Measurements from ENCODE around the gene RIOK2. TPM values are rescaled to one million over a fixed set of nuclear protein-coding genes. Genes with fewer than 3 reads are reported as not detected.

Gene RIOK2
- total and polyA plus RNA-seq, 9 of the 15 experiments (the other 6 are each of a cell fraction or from before 2014, with no cell fraction given), result 22.9 to 97.6 (median 47.8) TPM

DNA sequence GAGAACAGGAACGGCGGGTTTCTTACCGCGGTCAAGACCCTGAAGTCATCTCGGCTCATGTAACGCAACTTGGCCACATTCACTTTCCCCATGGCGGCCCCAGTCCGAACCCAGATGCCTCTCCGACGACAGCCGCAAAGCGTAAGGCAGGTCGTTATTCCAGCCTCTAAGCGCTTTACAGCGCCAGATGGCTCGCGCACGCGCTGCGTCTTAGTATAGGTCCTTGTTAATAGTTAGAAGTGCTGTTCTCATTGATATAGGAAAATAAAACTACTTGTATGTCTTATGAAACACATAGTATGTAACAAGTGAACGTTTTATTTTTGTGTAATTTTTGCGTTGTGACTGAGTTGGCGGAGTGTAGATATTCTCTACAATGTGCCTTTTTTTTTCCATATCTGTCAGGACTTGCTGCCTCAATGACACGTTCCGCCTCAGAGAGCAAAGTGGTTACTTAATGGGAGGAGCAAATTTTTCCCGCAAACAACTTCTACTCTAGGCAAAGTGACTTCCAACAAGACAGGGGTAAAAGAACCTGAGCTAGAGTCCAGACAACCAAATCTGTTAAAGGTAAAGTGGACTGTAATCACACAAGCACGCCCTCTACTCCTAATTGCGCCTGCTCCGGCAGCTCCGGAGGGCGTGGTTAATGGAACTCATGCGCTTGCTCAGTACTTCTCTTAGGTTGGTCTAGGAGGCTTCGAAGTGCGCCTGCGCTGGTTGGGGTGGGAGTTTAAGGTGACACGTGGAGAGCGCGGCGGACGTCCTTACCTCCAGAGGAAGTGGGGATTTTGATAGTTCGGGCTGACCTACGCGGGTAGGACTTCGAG, at the start of gene RIOK2 (continued):
- TF ChIP-seq, protein P1, sequence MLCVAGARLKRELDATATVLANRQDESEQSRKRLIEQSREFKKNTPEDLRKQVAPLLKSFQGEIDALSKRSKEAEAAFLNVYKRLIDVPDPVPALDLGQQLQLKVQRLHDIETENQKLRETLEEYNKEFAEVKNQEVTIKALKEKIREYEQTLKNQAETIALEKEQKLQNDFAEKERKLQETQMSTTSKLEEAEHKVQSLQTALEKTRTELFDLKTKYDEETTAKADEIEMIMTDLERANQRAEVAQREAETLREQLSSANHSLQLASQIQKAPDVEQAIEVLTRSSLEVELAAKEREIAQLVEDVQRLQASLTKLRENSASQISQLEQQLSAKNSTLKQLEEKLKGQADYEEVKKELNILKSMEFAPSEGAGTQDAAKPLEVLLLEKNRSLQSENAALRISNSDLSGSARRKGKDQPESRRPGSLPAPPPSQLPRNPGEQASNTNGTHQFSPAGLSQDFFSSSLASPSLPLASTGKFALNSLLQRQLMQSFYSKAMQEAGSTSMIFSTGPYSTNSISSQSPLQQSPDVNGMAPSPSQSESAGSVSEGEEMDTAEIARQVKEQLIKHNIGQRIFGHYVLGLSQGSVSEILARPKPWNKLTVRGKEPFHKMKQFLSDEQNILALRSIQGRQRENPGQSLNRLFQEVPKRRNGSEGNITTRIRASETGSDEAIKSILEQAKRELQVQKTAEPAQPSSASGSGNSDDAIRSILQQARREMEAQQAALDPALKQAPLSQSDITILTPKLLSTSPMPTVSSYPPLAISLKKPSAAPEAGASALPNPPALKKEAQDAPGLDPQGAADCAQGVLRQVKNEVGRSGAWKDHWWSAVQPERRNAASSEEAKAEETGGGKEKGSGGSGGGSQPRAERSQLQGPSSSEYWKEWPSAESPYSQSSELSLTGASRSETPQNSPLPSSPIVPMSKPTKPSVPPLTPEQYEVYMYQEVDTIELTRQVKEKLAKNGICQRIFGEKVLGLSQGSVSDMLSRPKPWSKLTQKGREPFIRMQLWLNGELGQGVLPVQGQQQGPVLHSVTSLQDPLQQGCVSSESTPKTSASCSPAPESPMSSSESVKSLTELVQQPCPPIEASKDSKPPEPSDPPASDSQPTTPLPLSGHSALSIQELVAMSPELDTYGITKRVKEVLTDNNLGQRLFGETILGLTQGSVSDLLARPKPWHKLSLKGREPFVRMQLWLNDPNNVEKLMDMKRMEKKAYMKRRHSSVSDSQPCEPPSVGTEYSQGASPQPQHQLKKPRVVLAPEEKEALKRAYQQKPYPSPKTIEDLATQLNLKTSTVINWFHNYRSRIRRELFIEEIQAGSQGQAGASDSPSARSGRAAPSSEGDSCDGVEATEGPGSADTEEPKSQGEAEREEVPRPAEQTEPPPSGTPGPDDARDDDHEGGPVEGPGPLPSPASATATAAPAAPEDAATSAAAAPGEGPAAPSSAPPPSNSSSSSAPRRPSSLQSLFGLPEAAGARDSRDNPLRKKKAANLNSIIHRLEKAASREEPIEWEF (CRISPR knock-in tag; IDR thresholded peaks at IDR 0.05), result 0 out of 2 replicates have a peak, but pooled peaks have one; percentile 26
- TF ChIP-seq ZNF79 (CRISPR knock-in tag; IDR thresholded peaks at IDR 0.05; ENCODE audit: low read depth) (no peak), ELF2 (CRISPR knock-in tag; IDR thresholded peaks at IDR 0.05) (peak; percentile 17; the same call in 1 of the 2 replicates), ZNF239 (CRISPR knock-in tag; IDR thresholded peaks at IDR 0.05) (no peak), SMAD4 (CRISPR knock-in tag; conservative IDR thresholded peaks at IDR 0.05) (peak; percentile 34; the same call in 1 of the 2 replicates), ZFP1 (CRISPR knock-in tag; IDR thresholded peaks at IDR 0.05) (no peak), RBFOX2 (IDR thresholded peaks at IDR 0.05; ENCODE audit: low read depth, low read length) (peak; percentile 75), PCBP2 (IDR thresholded peaks at IDR 0.05; ENCODE audit: low read depth, low read length, poor library complexity, severe bottlenecking) (no peak), KLF13 (tag; IDR thresholded peaks at IDR 0.05; ENCODE audit: borderline replicate concordance, low read depth) (peak; percentile 34; the same call in 1 of the 2 replicates), BRD9 (IDR thresholded peaks at IDR 0.05; ENCODE audit: low read depth, partially characterized antibody) (peak; percentile 44), MXI1 (IDR thresholded peaks at IDR 0.05; ENCODE audit: low read depth, low read length) (peak; percentile 52)
- TF ChIP-seq, protein P2, sequence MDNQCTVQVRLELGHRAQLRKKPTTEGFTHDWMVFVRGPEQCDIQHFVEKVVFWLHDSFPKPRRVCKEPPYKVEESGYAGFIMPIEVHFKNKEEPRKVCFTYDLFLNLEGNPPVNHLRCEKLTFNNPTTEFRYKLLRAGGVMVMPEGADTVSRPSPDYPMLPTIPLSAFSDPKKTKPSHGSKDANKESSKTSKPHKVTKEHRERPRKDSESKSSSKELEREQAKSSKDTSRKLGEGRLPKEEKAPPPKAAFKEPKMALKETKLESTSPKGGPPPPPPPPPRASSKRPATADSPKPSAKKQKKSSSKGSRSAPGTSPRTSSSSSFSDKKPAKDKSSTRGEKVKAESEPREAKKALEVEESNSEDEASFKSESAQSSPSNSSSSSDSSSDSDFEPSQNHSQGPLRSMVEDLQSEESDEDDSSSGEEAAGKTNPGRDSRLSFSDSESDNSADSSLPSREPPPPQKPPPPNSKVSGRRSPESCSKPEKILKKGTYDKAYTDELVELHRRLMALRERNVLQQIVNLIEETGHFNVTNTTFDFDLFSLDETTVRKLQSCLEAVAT (IDR thresholded peaks at IDR 0.05), result peak in 1 of 2 experiments; percentile 11; a peak in 1 of 4 replicates
- TF ChIP-seq, protein P3, sequence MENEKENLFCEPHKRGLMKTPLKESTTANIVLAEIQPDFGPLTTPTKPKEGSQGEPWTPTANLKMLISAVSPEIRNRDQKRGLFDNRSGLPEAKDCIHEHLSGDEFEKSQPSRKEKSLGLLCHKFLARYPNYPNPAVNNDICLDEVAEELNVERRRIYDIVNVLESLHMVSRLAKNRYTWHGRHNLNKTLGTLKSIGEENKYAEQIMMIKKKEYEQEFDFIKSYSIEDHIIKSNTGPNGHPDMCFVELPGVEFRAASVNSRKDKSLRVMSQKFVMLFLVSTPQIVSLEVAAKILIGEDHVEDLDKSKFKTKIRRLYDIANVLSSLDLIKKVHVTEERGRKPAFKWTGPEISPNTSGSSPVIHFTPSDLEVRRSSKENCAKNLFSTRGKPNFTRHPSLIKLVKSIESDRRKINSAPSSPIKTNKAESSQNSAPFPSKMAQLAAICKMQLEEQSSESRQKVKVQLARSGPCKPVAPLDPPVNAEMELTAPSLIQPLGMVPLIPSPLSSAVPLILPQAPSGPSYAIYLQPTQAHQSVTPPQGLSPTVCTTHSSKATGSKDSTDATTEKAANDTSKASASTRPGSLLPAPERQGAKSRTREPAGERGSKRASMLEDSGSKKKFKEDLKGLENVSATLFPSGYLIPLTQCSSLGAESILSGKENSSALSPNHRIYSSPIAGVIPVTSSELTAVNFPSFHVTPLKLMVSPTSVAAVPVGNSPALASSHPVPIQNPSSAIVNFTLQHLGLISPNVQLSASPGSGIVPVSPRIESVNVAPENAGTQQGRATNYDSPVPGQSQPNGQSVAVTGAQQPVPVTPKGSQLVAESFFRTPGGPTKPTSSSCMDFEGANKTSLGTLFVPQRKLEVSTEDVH (IDR thresholded peaks at IDR 0.05; ENCODE audit: low read depth, partially characterized antibody), result no peak
- TF ChIP-seq, protein P4, sequence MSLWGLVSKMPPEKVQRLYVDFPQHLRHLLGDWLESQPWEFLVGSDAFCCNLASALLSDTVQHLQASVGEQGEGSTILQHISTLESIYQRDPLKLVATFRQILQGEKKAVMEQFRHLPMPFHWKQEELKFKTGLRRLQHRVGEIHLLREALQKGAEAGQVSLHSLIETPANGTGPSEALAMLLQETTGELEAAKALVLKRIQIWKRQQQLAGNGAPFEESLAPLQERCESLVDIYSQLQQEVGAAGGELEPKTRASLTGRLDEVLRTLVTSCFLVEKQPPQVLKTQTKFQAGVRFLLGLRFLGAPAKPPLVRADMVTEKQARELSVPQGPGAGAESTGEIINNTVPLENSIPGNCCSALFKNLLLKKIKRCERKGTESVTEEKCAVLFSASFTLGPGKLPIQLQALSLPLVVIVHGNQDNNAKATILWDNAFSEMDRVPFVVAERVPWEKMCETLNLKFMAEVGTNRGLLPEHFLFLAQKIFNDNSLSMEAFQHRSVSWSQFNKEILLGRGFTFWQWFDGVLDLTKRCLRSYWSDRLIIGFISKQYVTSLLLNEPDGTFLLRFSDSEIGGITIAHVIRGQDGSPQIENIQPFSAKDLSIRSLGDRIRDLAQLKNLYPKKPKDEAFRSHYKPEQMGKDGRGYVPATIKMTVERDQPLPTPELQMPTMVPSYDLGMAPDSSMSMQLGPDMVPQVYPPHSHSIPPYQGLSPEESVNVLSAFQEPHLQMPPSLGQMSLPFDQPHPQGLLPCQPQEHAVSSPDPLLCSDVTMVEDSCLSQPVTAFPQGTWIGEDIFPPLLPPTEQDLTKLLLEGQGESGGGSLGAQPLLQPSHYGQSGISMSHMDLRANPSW (CRISPR knock-in tag; IDR thresholded peaks at IDR 0.05), result no peak

Data from K562 (cell line).